GM15510 (cell line): ENCODE data around the gene SLC22A7.

Source experiments
- POLR2A ChIP-seq: IDR thresholded peaks from 3 replicates; pipeline ENCODE4 v1.6.1; 2011; ENCODE audit warnings: borderline replicate concordance; ENCODE audit not compliant: insufficient read length; ENCODE audit errors: extremely low read depth

SLC22A7 gene

DNA sequence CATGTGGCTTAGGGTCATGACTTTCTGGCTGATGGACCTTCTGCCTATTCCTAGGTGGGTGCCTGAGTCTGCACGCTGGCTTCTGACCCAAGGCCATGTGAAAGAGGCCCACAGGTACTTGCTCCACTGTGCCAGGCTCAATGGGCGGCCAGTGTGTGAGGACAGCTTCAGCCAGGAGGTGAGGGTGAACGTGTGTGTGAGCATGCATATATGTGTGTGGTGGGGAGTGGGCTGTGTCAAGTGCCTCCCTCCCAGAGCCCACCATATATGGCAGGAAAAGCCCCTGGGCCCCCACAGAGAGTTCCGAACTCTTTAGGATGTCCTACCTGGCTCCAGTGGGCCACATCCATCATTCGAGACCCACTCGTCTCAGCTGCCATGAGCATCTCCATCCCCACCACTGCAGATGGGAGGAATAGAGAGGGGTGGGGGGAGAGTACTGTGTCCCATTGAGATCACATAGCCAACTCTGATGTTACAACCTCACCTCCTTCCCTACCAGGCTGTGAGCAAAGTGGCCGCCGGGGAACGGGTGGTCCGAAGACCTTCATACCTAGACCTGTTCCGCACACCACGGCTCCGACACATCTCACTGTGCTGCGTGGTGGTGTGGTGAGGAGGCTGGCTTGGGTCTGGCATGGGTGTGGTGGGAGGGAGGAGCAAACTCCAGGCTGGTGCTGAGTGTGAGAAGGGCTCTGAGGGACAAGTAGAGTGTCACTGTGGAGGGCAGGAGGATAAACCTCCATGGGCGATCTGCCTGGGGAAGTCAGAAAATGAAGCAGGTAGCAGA, 3.2 kb downstream of the SLC22A7 start:
- no peak for TF ChIP-seq POLR2A

GRCh38 chr6:43302126-43302525, 4.1 kb downstream of the SLC22A7 start:
- no peak for TF ChIP-seq POLR2A

DNA sequence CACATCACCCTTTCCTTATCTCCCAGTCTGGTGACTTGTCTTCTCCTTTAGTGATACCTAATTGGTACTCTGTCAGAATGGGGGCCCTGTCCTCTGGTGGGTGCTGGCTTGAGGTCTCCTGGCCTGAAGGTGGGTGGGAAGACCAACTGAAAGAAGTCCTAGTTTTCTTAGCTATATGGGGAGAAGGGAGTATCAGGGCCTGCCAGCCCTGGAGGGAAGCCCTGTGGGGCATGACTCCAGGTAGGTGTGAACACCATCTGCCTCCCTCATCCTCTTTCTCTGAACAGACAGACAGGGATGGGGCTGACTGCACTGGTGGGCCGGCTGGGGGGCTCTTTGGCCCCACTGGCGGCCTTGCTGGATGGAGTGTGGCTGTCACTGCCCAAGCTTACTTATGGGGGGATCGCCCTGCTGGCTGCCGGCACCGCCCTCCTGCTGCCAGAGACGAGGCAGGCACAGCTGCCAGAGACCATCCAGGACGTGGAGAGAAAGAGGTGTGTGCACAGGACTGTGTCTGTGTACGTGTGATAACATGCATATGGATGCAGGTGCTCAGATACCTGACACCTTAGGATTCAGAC, 5.8 kb downstream of the SLC22A7 start:
- no peak for TF ChIP-seq POLR2A

DNA sequence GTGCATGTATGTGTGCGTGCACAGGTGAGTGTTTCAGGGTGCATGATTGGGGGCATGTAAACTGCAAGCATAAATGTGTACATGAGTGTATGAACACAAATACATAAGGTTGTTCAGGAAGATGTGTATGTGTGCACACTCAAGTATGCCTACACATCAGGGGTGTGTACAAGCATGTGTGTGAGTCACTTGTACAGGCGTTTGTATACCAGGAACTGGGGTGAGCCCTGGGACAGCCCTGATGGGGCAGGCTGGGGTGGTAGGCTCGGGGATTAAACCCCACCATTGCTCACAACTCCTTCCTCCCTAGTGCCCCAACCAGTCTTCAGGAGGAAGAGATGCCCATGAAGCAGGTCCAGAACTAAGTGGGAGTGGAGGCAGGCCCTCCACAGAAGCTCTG, 6.3 kb downstream of the SLC22A7 start:
- no peak for TF ChIP-seq POLR2A

DNA sequence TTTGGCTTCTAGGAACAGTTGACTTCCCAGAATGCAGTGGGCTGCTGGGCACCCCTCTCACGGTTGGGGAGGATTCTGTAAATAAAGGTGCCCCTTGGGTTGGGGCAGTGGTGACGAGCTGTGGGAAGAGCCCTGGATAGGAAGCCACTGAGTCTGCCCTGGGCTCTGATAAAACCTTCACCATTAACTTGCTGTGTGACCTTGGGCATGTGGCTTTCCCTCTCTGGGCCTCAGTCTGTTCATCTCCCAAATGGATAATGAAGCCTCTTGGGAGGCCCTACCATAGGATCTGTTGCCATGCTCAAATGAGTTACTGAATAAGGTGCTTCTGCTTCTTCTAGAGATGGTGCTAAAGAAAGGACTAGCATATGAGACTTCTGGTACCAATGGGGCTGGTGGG, 6.8 kb downstream of the SLC22A7 start:
- no peak for TF ChIP-seq POLR2A

GRCh38 chr6:43306086-43306485, 8.0 kb downstream of the SLC22A7 start:
- TF ChIP-seq POLR2A: no peak

DNA sequence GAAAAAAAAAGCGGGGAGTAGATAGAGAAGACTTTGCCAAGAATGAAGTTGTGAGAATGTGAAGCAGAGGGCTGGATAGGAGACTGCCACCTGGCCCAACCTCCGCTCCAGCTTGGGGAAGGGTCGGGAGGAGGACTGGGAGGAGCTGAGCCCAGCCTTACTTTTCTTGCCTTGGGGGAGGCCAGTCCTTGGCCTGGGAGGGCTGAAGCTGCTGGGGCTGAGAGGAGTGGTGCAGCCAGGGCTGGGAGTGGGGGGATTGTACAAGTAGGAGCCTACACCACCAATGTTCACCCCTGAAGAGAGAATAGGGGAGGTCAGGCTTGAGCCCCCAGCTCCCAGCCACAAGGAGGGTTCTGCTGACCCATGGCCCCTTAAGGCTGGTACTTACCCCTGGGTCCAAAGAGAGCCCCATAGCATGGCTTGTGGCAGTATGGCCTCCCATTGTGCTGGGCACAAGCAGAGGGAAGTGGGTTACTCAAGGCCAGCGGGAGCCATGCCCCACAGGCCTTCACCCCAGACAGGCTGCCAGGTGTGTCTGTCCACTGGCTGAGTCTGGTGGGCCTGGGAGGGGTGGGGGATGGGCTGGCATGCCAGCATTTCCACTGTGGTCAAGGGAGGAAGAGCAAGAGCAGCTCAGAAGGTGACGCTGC, 9.5 kb downstream of the SLC22A7 start:
- TF ChIP-seq POLR2A: no peak

GRCh38 chr6:43308101-43308989, 10.3 kb downstream of the SLC22A7 start, which contains the start of gene CRIP3:
Gene CRIP3 (minus strand): TSS chr6:43308826. CDS start chr6:43308792, 34 bp downstream.
- TF ChIP-seq POLR2A: peak; percentile 36

GRCh38 chr6:43308990-43309477, 11.0 kb downstream of the SLC22A7 start:
- peak; percentile 10 for TF ChIP-seq POLR2A

DNA sequence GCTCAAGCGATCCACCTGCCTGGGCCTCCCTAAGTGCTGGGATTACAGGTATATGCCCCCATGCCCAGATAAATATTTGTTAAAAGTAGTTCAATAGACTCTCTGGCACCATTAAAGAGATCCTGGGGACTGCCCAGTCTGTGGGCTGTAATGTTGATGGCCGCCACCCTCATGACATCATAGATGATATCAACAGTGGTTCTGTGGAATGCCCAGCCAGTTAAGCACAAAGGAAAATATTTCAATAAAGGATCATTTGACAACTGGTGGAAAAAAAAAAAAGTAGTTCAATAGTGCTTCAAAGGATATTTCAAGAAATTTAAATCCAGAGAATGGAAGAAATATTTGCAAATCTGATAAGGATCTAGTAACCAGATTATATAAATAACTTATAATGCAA, 12.1 kb downstream of the SLC22A7 start:
- TF ChIP-seq POLR2A: no peak

GRCh38 chr6:43310624-43311023, 12.6 kb downstream of the SLC22A7 start:
- TF ChIP-seq POLR2A: no peak

GRCh38 chr6:43311666-43312065, 13.6 kb downstream of the SLC22A7 start:
- TF ChIP-seq POLR2A: no peak

DNA sequence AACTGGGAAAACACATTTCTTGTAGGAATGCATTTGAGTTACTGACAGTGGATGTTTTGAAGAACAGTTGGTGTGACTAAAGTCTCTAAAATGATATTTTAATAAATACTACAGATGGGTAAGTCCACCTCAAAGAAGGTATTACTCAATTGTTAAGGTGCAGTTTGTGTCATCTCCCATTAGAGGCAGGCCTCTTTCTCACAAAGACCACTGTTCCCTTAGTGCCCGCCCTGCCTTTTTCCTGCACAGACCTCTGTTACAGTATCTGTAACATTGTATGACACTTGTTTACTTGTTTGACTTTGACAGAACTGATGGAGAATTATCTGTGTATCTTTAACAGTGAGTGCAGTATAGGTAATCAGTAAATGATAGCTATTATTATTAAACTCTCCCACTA, 15.8 kb downstream of the SLC22A7 start:
- no peak for TF ChIP-seq POLR2A

GRCh38 chr6:43318011-43318410, 20.0 kb downstream of the SLC22A7 start:
- TF ChIP-seq POLR2A: no peak
